Endodermal cell (in vitro differentiated cells): Measurements from ENCODE around the gene LGALS12. TPM values are rescaled to one million over a fixed set of nuclear protein-coding genes. Genes with fewer than 3 reads are reported as not detected.

ENCODE experiments used
- DNase-seq: peaks from one replicate; pipeline ENCODE4 v3.0.0-alpha.2; 2017
- H3K27ac ChIP-seq: 2 replicates; pipeline ENCODE4 v1.5.1; 2013; ENCODE audit warnings: mild to moderate bottlenecking, low read depth, low read length, moderate library complexity
- H3K27me3 ChIP-seq: 2 replicates; pipeline ENCODE4 v1.6.1; 2013; ENCODE audit warnings: mild to moderate bottlenecking, low read length, moderate library complexity; ENCODE audit not compliant: insufficient read depth, control insufficient read depth, poor library complexity, severe bottlenecking
- H3K36me3 ChIP-seq: 2 replicates; pipeline ENCODE4 v1.7.0; 2013; ENCODE audit warnings: mild to moderate bottlenecking, low read length, moderate library complexity; ENCODE audit not compliant: control insufficient read depth, insufficient read depth
- H3K4me1 ChIP-seq: one replicate; pipeline ENCODE4 v1.7.0; 2013; ENCODE audit warnings: low read length; ENCODE audit not compliant: control insufficient read depth, insufficient read depth
- H3K4me3 ChIP-seq: 2 replicates; pipeline ENCODE4 v1.5.1; 2013; ENCODE audit warnings: mild to moderate bottlenecking, low read length, moderate library complexity
- H3K9ac ChIP-seq: 2 replicates; pipeline ENCODE4 v1.6.1; 2013; ENCODE audit warnings: mild to moderate bottlenecking, low read length, moderate library complexity; ENCODE audit not compliant: poor library complexity, severe bottlenecking; ENCODE audit errors: extremely low read depth
- H3K9me3 ChIP-seq: 2 replicates; pipeline ENCODE4 v1.6.1; 2013; ENCODE audit warnings: mild to moderate bottlenecking, low read length, moderate library complexity; ENCODE audit not compliant: control insufficient read depth
- H3K27ac Mint-ChIP-seq: 2 replicates; pipeline ENCODE4 v1.8.0; 2020; ENCODE audit warnings: mixed read lengths
- H3K27me3 Mint-ChIP-seq: 2 replicates; pipeline ENCODE4 v1.8.0; 2021; ENCODE audit warnings: mild to moderate bottlenecking, mixed read lengths; ENCODE audit not compliant: insufficient read depth
- H3K36me3 Mint-ChIP-seq: 2 replicates; pipeline ENCODE4 v1.8.0; 2020; ENCODE audit warnings: low read depth, mixed read lengths
- H3K4me1 Mint-ChIP-seq: 2 replicates; pipeline ENCODE4 v1.8.0; 2020; ENCODE audit warnings: mixed read lengths
- H3K4me3 Mint-ChIP-seq: 2 replicates; pipeline ENCODE4 v1.8.0; 2020; ENCODE audit warnings: mild to moderate bottlenecking, moderate library complexity, mixed read lengths
- H3K9me3 Mint-ChIP-seq: 2 replicates; pipeline ENCODE4 v1.8.0; 2020; ENCODE audit warnings: mild to moderate bottlenecking, mixed read lengths
- WGBS, 2 experiments: methylation state at CpG; one replicate each; pipeline versions ENCODE4 v1.1.5 to v1.1.7; 2013; ENCODE audit warnings: missing lambda C conversion rate in 2 of 2, mixed read lengths in 1 of 2; ENCODE audit not compliant: insufficient coverage in 1 of 2, insufficient read length in 1 of 2; 5-methylcytosine and 5-hydroxymethylcytosine counted together
- total RNA-seq, 2 donors: library from RNA; stranded (reverse); fragmentation: NEBNext Ultra II Directional in 1 of 2; extraction: Animal tissue kit (Norgen Biotek cat#: 25700) in 1 of 2; gene quantifications; 2 replicates in 1 of 2; 3 replicates in 1 of 2; pipeline ENCODE4 v1.2.1, GENCODE V29; 2021
- TF ChIP-seq, protein P1 (sequence below): fragments of 200-600 bp; sonication (generic); conservative IDR thresholded peaks from 2 replicates; pipeline ENCODE4 v1.5.0; 2021; ENCODE audit warnings: antibody characterized with exemption, mild to moderate bottlenecking

LGALS12 gene
- total RNA-seq, 2 donors from 2014 or later = 6.7 to 15.9 TPM

DNA sequence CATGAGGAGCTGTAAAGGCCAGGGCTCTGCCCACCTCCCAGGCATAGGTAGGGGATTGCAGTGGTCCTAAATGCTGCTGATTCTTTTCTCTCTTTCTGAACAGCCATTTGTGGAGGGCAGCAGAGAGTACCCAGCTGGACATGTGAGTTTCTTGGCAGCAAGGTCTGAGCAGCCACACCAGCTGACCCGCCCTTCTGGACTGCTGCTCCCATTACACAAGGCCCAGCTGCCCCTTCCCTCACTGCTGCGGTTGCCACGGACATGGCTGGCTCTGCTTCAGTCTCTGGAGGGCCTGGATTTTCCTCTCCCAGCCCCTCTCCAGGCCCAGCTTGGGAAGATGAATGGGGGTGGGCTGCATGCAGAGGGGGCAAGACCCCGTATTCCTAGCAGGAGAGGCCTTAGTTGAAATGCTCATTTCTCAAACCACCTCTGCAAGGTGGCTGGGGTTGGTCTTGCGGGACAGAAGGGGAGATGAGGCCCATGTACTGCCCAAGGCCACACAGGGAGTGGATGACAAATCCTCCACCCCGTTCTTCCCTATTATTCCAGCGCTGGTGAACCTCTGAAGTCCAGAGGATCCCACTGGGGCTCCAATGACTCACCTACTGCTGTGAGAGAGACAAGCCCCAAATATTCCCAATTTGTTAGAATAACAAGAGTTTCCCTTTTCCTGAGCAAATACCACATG lies 4.6 kb downstream of the LGALS12 start:
- peaks cover 3% of the 10 kb centered on the region for H3K4me1 ChIP-seq
- H3K9ac ChIP-seq = no peak overlapping the region
- H3K36me3 Mint-ChIP-seq = peaks cover 11% of the 10 kb centered on the region
- TF ChIP-seq, protein P1, sequence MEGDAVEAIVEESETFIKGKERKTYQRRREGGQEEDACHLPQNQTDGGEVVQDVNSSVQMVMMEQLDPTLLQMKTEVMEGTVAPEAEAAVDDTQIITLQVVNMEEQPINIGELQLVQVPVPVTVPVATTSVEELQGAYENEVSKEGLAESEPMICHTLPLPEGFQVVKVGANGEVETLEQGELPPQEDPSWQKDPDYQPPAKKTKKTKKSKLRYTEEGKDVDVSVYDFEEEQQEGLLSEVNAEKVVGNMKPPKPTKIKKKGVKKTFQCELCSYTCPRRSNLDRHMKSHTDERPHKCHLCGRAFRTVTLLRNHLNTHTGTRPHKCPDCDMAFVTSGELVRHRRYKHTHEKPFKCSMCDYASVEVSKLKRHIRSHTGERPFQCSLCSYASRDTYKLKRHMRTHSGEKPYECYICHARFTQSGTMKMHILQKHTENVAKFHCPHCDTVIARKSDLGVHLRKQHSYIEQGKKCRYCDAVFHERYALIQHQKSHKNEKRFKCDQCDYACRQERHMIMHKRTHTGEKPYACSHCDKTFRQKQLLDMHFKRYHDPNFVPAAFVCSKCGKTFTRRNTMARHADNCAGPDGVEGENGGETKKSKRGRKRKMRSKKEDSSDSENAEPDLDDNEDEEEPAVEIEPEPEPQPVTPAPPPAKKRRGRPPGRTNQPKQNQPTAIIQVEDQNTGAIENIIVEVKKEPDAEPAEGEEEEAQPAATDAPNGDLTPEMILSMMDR = no peak
- H3K4me3 ChIP-seq = no peak overlapping the region
- H3K27me3 ChIP-seq = no peaks in the 10 kb centered on the region
- no peak for DNase-seq
- no peaks in the 10 kb centered on the region for H3K27me3 Mint-ChIP-seq
- H3K36me3 ChIP-seq = no peaks in the 10 kb centered on the region
- no peak overlapping the region for H3K27ac Mint-ChIP-seq
- 80 to 85% methylated on average over 3 to 7 of the region's 7 CpGs for WGBS, 2 experiments
- peaks cover 24% of the 10 kb centered on the region for H3K4me1 Mint-ChIP-seq
- no peaks in the 10 kb centered on the region for H3K9me3 ChIP-seq
- H3K27ac ChIP-seq = no peak overlapping the region
- H3K4me3 Mint-ChIP-seq = no peak overlapping the region
- no peaks in the 10 kb centered on the region for H3K9me3 Mint-ChIP-seq

DNA sequence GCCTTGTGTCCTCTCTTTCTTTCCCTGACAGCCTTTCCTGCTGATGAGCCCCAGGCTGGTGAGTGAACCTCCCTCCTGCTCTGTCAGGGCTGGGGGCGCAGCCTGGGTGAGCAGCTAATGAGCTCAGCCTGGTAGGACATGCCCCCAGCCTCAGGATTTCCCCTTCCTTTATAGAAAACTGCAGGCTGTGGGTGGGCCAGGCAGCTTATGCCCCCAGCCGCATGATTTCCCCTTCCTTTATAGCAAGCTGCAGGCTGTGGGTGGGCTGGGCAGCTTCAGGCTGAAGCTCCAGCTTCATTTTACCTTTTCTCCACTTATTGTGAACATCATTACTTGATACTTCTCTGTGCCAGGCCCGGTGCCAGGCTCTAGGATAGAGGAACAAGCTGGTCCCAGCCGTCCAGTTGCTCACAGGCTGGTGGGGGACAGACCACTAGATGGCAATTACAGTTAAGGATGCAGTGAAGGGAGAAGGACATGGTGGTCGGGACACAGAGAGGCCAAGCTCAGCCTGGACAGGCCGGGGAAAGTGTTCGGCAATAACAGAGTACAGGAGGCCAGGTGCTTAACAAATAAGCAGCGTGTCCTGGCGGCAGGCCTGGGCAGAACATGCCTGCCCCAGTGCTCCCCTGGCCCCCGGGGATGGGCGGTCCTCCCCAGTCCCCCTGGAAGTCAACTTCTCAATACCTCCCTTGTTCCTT lies 5.3 kb downstream of the LGALS12 start:
- no peak overlapping the region for H3K9ac ChIP-seq
- H3K4me1 Mint-ChIP-seq = peaks cover 21% of the 10 kb centered on the region
- H3K27ac ChIP-seq = no peak overlapping the region
- TF ChIP-seq, protein P1 = peak; percentile 14
- no peak overlapping the region for H3K4me3 Mint-ChIP-seq
- WGBS, 2 experiments = 88 to 89% methylated on average over 5 to 11 of the region's 11 CpGs
- no peaks in the 10 kb centered on the region for H3K9me3 Mint-ChIP-seq
- H3K4me3 ChIP-seq = no peak overlapping the region
- no peaks in the 10 kb centered on the region for H3K36me3 ChIP-seq
- no peak overlapping the region for H3K27ac Mint-ChIP-seq
- DNase-seq = no peak
- no peaks in the 10 kb centered on the region for H3K27me3 Mint-ChIP-seq
- H3K27me3 ChIP-seq = no peaks in the 10 kb centered on the region
- H3K4me1 ChIP-seq = peaks cover 3% of the 10 kb centered on the region
- no peaks in the 10 kb centered on the region for H3K9me3 ChIP-seq
- H3K36me3 Mint-ChIP-seq = peaks cover 11% of the 10 kb centered on the region

DNA sequence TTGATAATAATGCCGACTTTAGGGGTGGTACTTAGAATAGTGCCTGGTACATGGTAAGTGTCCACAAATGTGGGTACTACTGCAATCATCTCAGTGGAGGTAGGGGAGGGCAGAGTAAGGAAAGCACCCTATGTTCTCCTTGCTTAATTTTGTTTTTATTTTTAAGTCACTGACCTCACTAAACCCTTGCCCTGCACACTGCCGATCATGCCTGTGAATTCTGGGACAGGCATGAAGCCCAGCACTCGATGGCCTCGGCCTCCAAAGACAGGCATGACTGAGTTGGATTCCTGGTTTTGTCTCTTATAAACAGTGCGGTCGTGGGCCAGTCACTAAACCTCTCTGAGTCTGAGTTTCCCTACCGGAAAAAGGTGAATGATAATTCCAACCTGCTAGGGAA lies 6.9 kb downstream of the LGALS12 start:
- H3K9me3 Mint-ChIP-seq = peaks cover 2% of the 10 kb centered on the region
- no peak for DNase-seq
- H3K4me1 Mint-ChIP-seq = peaks cover 8% of the 10 kb centered on the region
- no peaks in the 10 kb centered on the region for H3K27me3 ChIP-seq
- H3K27me3 Mint-ChIP-seq = no peaks in the 10 kb centered on the region
- no peaks in the 10 kb centered on the region for H3K36me3 ChIP-seq
- H3K27ac Mint-ChIP-seq = no peak overlapping the region
- no peak overlapping the region for H3K4me3 Mint-ChIP-seq
- no peak overlapping the region for H3K9ac ChIP-seq
- no peak overlapping the region for H3K4me3 ChIP-seq
- H3K9me3 ChIP-seq = no peaks in the 10 kb centered on the region
- no peak overlapping the region for H3K27ac ChIP-seq
- WGBS, 2 experiments = 95 to 96% methylated on average over 5 to 7 of the region's 7 CpGs
- TF ChIP-seq, protein P1 = no peak
- no peaks in the 10 kb centered on the region for H3K4me1 ChIP-seq
- peaks cover 17% of the 10 kb centered on the region for H3K36me3 Mint-ChIP-seq
